GM12878 (cell line): Measurements from ENCODE around the gene TNNC2.

Experiments used
- ETV6 ChIP-seq, 2 experiments: fragments of 450-650 bp in 1 of 2; IDR thresholded peaks in 1 of 2; conservative IDR thresholded peaks in 1 of 2; 2 replicates each; pipeline ENCODE4 v1.6.1; 2014; ENCODE audit warnings: antibody characterized with exemption in 1 of 2, borderline replicate concordance in 1 of 2, low read depth in 1 of 2, mild to moderate bottlenecking in 1 of 2, moderate library complexity in 1 of 2
- PAX8 ChIP-seq: fragments of 450-650 bp; IDR thresholded peaks from 2 replicates; pipeline ENCODE4 v1.6.1; 2017; ENCODE audit warnings: mild to moderate bottlenecking, moderate library complexity
- RAD21 ChIP-seq: IDR thresholded peaks from 2 replicates; pipeline ENCODE4 v1.6.1; 2011; ENCODE audit warnings: mild to moderate bottlenecking, low read depth, low read length, moderate library complexity; ENCODE audit not compliant: insufficient read depth
- RFX5 ChIP-seq: IDR thresholded peaks from 2 replicates; pipeline ENCODE4 v1.6.1; 2011; ENCODE audit warnings: low read depth, low read length, improper control_type of control experiment
- TAF1 ChIP-seq: IDR thresholded peaks from 2 replicates; pipeline ENCODE4 v1.6.1; 2011; ENCODE audit warnings: mild to moderate bottlenecking, low read depth, low read length, borderline replicate concordance
- TF ChIP-seq, protein P1 (sequence below): fragments of 450-650 bp; formaldehyde crosslinking; IDR thresholded peaks from 2 replicates; pipeline ENCODE4 v1.4.0; 2022; ENCODE audit warnings: mild to moderate bottlenecking, moderate library complexity
- TF ChIP-seq, protein P2 (sequence below), 3 experiments: IDR thresholded peaks in 2 of 3; conservative IDR thresholded peaks in 1 of 3; 2 replicates each; pipeline ENCODE4 v1.5.1; 2011; ENCODE audit warnings: low read depth in 3 of 3, low read length in 3 of 3, mild to moderate bottlenecking in 3 of 3, control low read depth in 2 of 3, moderate library complexity in 2 of 3, inconsistent platforms in 1 of 3, mixed read lengths in 1 of 3; ENCODE audit not compliant: control insufficient read depth in 2 of 3, insufficient read depth in 1 of 3; ENCODE audit errors: extremely low read depth in 1 of 3

DNA sequence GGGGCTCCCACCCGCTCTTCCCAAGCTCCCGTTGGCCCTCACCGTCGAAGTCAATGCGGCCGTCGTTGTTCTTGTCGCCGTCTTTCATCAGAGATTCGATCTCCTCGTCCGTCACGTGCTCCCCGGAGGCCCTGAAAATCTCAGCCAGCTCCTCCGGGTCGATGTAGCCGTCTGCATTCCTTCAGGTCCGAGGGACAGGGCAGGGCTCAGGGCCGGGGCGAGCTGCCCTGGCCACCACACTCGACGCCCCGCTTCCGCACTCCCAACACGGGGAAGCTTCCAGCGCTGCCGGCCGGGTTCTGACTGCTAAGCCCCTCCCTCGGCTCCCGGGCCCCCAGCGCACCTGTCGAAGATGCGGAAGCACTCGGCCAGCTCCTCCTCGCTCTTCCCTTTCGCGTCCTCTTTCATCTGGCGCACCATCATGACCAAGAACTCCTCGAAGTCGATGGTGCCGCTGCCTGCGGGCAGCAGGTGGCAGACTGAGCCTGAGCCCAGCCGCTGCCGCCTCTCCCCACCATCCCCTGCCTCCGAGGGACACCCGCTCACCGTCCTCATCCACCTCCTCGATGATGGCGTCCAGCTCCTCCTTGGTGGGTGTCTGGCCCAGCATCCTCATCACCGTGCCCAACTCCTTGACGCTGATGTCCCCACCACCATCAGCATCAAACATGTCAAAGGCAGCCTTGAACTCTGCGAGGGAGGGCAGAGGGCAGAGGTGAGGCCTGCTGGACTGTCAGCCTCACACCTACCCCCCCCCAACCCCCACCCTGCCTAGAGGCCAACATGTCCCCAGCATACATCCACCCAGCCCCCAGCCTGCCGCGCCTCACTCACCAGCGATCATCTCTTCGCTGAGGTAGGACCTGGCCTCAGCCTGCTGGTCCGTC, 2.9 kb downstream of the TNNC2 start:
- TF ChIP-seq PAX8 (no peak), RAD21 (no peak), ETV6 (conservative IDR thresholded peaks at IDR 0.05 in 1 of 2, IDR thresholded peaks at IDR 0.05 in 1 of 2; ENCODE audit: borderline replicate concordance in 1 of 2, low read depth in 1 of 2) (no peak), RFX5 (no peak), TAF1 (no peak)
- TF ChIP-seq, protein P1, sequence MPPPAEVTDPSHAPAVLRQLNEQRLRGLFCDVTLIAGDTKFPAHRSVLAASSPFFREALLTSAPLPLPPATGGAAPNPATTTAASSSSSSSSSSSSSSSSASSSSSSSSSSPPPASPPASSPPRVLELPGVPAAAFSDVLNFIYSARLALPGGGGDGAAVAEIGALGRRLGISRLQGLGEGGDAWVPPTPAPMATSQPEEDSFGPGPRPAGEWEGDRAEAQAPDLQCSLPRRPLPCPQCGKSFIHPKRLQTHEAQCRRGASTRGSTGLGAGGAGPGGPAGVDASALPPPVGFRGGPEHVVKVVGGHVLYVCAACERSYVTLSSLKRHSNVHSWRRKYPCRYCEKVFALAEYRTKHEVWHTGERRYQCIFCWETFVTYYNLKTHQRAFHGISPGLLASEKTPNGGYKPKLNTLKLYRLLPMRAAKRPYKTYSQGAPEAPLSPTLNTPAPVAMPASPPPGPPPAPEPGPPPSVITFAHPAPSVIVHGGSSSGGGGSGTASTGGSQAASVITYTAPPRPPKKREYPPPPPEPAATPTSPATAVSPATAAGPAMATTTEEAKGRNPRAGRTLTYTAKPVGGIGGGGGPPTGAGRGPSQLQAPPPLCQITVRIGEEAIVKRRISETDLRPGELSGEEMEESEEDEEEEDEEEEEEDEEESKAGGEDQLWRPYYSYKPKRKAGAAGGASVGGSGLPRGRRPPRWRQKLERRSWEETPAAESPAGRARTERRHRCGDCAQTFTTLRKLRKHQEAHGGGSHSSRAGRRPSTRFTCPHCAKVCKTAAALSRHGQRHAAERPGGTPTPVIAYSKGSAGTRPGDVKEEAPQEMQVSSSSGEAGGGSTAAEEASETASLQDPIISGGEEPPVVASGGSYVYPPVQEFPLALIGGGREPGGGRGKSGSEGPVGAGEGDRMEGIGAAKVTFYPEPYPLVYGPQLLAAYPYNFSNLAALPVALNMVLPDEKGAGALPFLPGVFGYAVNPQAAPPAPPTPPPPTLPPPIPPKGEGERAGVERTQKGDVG (CRISPR knock-in tag), result no peak
- TF ChIP-seq, protein P2, sequence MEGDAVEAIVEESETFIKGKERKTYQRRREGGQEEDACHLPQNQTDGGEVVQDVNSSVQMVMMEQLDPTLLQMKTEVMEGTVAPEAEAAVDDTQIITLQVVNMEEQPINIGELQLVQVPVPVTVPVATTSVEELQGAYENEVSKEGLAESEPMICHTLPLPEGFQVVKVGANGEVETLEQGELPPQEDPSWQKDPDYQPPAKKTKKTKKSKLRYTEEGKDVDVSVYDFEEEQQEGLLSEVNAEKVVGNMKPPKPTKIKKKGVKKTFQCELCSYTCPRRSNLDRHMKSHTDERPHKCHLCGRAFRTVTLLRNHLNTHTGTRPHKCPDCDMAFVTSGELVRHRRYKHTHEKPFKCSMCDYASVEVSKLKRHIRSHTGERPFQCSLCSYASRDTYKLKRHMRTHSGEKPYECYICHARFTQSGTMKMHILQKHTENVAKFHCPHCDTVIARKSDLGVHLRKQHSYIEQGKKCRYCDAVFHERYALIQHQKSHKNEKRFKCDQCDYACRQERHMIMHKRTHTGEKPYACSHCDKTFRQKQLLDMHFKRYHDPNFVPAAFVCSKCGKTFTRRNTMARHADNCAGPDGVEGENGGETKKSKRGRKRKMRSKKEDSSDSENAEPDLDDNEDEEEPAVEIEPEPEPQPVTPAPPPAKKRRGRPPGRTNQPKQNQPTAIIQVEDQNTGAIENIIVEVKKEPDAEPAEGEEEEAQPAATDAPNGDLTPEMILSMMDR (IDR thresholded peaks at IDR 0.05 in 2 of 3, conservative IDR thresholded peaks at IDR 0.05 in 1 of 3; ENCODE audit: control insufficient read depth in 2 of 3, extremely low read depth in 1 of 3, insufficient read depth in 1 of 3, low read depth in 3 of 3, low read length in 3 of 3), result peak; percentile 28 to 54 (median 51); a peak in 4 of 6 replicates
